Measurements from ENCODE around the gene GPATCH4.
A peak's percentile ranks its signal among the peaks of the same experiment; 100 is the strongest.

GPATCH4 gene

DNA sequence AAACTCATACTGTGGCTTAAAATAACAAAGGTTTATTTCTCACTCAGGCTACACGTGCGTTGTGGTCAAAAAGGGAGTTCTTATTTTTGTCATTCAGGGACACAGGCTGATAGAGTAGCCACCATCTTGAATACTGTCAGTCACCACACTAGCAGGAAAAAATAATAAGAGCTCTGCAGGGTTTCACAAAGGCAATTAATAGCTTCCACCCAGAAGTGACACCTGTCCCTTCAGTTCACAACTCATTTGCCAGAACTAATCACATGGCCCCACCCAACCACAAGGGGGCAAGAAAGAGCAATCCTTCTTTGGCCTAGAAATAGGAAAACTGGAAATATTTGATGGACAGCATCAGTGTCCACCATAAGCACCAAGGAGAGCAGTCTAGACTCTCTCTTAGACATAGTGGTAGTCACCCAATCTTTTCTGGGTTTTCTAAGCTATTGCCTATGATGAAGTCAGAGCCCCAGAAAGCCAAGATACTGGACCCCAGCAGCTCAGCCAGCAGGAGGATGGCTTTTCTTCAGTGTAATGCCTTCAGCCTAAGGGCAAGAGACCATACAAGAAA is 26.1 kb upstream of the GPATCH4 start:
- H3K27ac ChIP-seq, result no peak overlapping the region
- TF ChIP-seq, protein P1, sequence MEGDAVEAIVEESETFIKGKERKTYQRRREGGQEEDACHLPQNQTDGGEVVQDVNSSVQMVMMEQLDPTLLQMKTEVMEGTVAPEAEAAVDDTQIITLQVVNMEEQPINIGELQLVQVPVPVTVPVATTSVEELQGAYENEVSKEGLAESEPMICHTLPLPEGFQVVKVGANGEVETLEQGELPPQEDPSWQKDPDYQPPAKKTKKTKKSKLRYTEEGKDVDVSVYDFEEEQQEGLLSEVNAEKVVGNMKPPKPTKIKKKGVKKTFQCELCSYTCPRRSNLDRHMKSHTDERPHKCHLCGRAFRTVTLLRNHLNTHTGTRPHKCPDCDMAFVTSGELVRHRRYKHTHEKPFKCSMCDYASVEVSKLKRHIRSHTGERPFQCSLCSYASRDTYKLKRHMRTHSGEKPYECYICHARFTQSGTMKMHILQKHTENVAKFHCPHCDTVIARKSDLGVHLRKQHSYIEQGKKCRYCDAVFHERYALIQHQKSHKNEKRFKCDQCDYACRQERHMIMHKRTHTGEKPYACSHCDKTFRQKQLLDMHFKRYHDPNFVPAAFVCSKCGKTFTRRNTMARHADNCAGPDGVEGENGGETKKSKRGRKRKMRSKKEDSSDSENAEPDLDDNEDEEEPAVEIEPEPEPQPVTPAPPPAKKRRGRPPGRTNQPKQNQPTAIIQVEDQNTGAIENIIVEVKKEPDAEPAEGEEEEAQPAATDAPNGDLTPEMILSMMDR (IDR thresholded peaks at IDR 0.05), result peak; percentile 98
- TF ChIP-seq ZFX (IDR thresholded peaks at IDR 0.05; ENCODE audit: borderline replicate concordance), result no peak

DNA sequence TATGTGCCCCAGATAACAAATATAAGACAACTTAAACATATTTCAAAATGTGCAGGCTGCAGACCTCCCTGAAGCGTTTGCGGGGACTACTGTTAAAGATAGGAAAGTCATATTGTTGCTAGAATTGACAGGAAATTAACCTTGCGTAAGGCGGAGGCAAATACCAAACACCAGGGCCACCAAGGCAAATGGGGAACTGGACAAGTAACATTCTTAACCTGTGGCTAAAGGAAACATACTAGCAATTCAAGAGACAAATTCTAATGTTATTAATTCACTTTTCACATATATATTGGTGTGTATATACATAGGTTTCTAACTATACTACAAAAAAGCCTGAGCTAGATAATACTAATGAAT is 24.8 kb upstream of the GPATCH4 start:
- no peak for TF ChIP-seq ZFX (IDR thresholded peaks at IDR 0.05; ENCODE audit: borderline replicate concordance)
- TF ChIP-seq, protein P1 (IDR thresholded peaks at IDR 0.05), result peak; percentile 83
- H3K27ac ChIP-seq, result no peak overlapping the region

DNA sequence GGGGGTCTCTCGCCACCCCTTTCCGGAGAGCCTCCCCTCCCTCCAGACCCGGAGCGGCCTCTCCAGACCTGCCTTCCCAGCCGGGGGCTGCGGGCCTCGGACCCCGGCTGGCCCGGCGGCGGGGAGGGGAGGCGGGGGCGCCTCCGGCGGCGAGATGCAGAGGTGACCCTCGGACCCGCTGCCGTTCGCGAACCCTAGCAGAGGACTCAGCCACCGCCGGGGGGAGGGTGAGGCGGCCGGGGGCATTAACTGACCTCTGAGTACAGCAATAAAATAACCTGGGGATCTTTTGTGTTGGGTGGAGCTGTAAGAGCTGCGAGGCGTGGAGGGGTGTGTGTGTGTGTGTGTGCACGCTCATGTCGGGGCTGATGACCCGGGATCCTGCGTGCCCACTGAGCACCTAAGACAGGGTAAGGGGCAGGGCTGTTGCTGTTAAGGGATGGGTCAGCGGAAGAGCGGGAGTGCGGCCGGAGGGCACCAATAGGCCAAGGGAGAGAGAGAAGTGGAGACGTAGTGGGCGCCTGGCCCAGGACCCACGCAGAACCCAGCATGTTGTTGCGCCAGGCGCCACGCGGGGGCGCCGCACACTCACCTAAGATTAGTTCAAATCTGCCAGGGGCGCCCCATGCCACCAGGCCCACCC is 24.3 kb upstream of the GPATCH4 start:
- TF ChIP-seq ZFX (IDR thresholded peaks at IDR 0.05; ENCODE audit: borderline replicate concordance), result no peak
- TF ChIP-seq, protein P1 (IDR thresholded peaks at IDR 0.05), result peak; percentile 99
- H3K27ac ChIP-seq, result no peak overlapping the region

DNA sequence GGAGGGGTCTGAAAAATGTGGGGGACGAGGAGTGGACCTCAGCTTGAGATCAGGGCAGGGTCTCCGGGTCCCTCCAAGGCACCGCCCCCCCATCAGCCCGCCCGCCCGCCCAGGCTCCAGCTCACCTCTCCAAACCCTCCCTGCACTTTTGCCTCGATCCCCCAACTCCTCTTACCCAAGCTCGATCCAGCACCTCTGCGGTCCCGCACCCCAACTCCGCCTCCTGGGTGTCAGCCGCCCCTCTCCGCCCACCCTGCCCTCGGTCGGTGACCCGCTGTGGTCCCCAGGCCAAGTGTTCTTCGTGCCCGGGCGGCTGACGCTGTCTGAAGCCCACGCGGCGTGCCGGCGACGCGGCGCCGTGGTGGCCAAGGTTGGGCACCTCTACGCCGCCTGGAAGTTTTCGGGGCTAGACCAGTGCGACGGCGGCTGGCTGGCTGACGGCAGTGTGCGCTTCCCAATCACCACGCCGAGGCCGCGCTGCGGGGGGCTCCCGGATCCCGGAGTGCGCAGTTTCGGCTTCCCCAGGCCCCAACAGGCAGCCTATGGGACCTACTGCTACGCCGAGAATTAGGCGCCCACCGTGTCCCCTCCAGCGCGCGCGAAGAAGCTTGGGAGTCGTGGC is 23.6 kb upstream of the GPATCH4 start:
- TF ChIP-seq, protein P1 (IDR thresholded peaks at IDR 0.05), result no peak
- no peak for TF ChIP-seq ZFX (IDR thresholded peaks at IDR 0.05; ENCODE audit: borderline replicate concordance)
- H3K27ac ChIP-seq, result no peak overlapping the region

DNA sequence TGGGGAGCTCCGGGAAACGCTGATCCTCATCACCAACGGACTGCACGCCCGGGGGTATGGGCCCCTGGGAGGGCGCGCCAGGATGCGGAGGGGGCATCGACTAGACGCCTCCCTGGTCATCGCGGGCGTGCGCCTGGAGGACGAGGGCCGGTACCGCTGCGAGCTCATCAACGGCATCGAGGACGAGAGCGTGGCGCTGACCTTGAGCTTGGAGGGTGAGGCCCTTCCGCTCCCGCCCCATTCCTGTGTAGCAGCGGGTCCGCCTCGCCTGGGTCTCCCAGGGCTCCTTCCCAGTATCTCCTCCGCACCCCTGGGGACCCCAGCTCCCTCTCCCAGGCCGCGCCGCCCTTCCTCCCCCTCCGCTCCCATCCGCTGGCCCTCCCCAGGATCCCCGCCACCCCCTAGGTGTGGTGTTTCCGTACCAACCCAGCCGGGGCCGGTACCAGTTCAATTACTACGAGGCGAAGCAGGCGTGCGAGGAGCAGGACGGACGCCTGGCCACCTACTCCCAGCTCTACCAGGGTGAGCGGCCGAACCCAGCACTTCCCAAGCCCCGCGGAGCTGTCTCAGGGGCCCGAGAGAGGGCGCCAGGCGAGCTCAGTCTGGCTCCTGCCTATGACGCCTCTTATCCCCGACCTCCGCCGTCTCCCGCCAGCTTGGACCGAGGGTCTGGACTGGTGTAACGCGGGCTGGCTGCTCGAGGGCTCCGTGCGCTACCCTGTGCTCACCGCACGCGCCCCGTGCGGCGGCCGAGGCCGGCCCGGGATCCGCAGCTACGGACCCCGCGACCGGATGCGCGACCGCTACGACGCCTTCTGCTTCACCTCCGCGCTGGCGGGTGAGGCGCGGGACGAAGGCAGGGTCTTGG is 22.9 kb upstream of the GPATCH4 start:
- TF ChIP-seq ZFX (IDR thresholded peaks at IDR 0.05; ENCODE audit: borderline replicate concordance), result no peak
- TF ChIP-seq, protein P1 (IDR thresholded peaks at IDR 0.05), result peak; percentile 84
- H3K27ac ChIP-seq, result peak overlapping the region; percentile 60; the same call in 1 of the 2 replicates

DNA sequence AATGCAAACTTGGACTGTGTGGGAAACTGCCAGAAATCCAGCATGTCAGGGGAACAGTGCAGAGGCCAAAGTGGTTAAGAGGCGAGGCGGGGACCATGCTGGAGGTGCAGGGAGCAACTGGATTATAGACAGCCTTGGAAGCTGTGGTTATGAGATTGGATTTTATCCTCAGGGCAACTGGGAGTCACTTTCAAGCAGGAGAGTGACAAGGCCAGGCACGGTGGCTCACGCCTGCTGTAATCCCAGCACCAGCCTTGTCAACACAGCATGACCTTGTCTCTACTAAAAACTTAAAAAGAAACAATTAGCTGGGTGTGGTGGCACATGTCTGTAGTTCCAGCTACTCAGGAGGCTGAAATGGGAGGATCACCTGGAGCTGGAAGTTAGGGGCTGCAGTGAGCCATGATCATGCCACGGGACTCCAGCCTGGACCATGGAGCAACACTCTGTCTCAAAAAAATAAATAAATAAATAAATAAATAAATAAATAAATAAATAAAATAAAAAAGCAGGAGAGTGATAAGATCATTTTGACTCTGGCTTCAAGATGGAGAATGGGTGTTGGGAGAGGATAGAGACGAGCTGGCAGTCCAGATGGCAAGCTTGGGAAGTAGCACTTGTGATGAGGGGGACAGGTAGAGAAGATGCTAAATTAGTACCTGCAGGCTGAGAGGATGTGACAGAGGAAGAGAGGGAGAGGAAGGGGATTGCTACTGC is 21.5 kb upstream of the GPATCH4 start:
- TF ChIP-seq ZFX (IDR thresholded peaks at IDR 0.05; ENCODE audit: borderline replicate concordance), result no peak
- TF ChIP-seq, protein P1 (IDR thresholded peaks at IDR 0.05), result no peak
- H3K27ac ChIP-seq, result peak overlapping the region; percentile 60

Data from 22Rv1 (cell line).